HEK293 (cell line): ENCODE data around the gene SERHL2.

Source experiments
- CTCF ChIA-PET: fragments of 350-600 bp; formaldehyde crosslinking; extraction: SDS; loops from one replicate; lab custom pipeline; 2021; ENCODE audit warnings: antibody characterized with exemption; lab: Yijun Ruan, JAX
- POLR2A ChIA-PET: fragments of 300-600 bp; formaldehyde crosslinking; extraction: SDS; loops from one replicate; lab custom pipeline; 2020; ENCODE audit warnings: antibody characterized with exemption, inconsistent platforms; lab: Yijun Ruan, JAX
- H3K27ac ChIP-seq: fragments of 200-500 bp; sonication (Bioruptor generic); 2 replicates; pipeline ENCODE4 v1.5.1; 2014; ENCODE audit warnings: low read depth, low read length, control low read depth, inconsistent platforms; ENCODE audit errors: extremely low read depth
- H3K36me3 ChIP-seq, 2 experiments: fragments of 200-500 bp in 1 of 2; sonication (Bioruptor generic) in 1 of 2; 1 replicate in 1 of 2; 2 replicates in 1 of 2; pipeline ENCODE4 v1.5.1; 2014 to 2017; ENCODE audit warnings: inconsistent platforms in 2 of 2, low read length in 2 of 2; ENCODE audit not compliant: control insufficient read depth in 2 of 2, insufficient read depth in 1 of 2
- H3K4me1 ChIP-seq: fragments of 200-500 bp; sonication (Bioruptor generic); 2 replicates; pipeline ENCODE4 v1.5.1; 2014; ENCODE audit warnings: mild to moderate bottlenecking, low read length, inconsistent platforms; ENCODE audit not compliant: control insufficient read depth, insufficient read depth
- H3K4me3 ChIP-seq: 2 replicates; pipeline ENCODE4 v1.5.1; 2011; ENCODE audit warnings: low read depth, mild to moderate bottlenecking, control low read depth, low read length, moderate library complexity
- H3K9me3 ChIP-seq: fragments of 200-500 bp; sonication (Bioruptor generic); 2 replicates; pipeline ENCODE4 v1.5.1; 2014; ENCODE audit warnings: low read depth, low read length, inconsistent platforms; ENCODE audit not compliant: control insufficient read depth, insufficient read depth
- BCL11B ChIP-seq: fragments of 450-650 bp; formaldehyde crosslinking; IDR thresholded peaks from 2 replicates; pipeline ENCODE4 v1.5.1; 2016; ENCODE audit warnings: low read depth, missing biosample characterization, missing genetic modification characterization
- MEIS1 ChIP-seq: sonication (generic); formaldehyde crosslinking; IDR thresholded peaks from 2 replicates; pipeline ENCODE4 v1.8.1; 2022; ENCODE audit warnings: missing genetic modification reagents, mild to moderate bottlenecking, borderline replicate concordance
- ZBTB11 ChIP-seq: fragments of 450-650 bp; formaldehyde crosslinking; conservative IDR thresholded peaks from 2 replicates; pipeline ENCODE4 v1.5.1; 2016; ENCODE audit warnings: low read depth, missing biosample characterization, missing genetic modification characterization
- ZBTB26 ChIP-seq: fragments of 450-650 bp; formaldehyde crosslinking; optimal IDR thresholded peaks from 2 replicates; pipeline ENCODE3; 2016; ENCODE audit warnings: missing biosample characterization, mild to moderate bottlenecking, missing genetic modification characterization
- ZNF23 ChIP-seq: fragments of 450-650 bp; formaldehyde crosslinking; IDR thresholded peaks from 2 replicates; pipeline ENCODE4 v1.5.1; 2016; ENCODE audit warnings: missing biosample characterization, missing genetic modification characterization, borderline replicate concordance
- ZNF335 ChIP-seq: fragments of 450-650 bp; formaldehyde crosslinking; conservative IDR thresholded peaks from 2 replicates; pipeline ENCODE4 v1.5.1; 2016; ENCODE audit warnings: missing biosample characterization, missing genetic modification characterization
- ZNF350 ChIP-seq: fragments of 450-650 bp; formaldehyde crosslinking; IDR thresholded peaks from 2 replicates; pipeline ENCODE4 v1.5.0; 2017; ENCODE audit warnings: missing biosample characterization, mild to moderate bottlenecking, missing genetic modification characterization
- ZNF830 ChIP-seq: fragments of 450-650 bp; IDR thresholded peaks from 2 replicates; pipeline ENCODE4 v1.5.0; 2018; ENCODE audit warnings: missing biosample characterization, missing genetic modification characterization, low read depth, mild to moderate bottlenecking, moderate library complexity
- TF ChIP-seq, protein P1 (sequence below): fragments of 450-650 bp; formaldehyde crosslinking; IDR thresholded peaks from 2 replicates; pipeline ENCODE4 v1.5.1; 2016; ENCODE audit warnings: missing biosample characterization, missing genetic modification characterization
- TF ChIP-seq, protein P2 (sequence below): fragments of 450-650 bp; formaldehyde crosslinking; IDR thresholded peaks from 2 replicates; pipeline ENCODE4 v1.5.1; 2016; ENCODE audit warnings: missing biosample characterization, missing genetic modification characterization
- TF ChIP-seq, protein P3 (sequence below): fragments of 450-650 bp; formaldehyde crosslinking; IDR thresholded peaks from 2 replicates; pipeline ENCODE4 v1.5.1; 2017; ENCODE audit warnings: missing biosample characterization, missing genetic modification characterization
- TF ChIP-seq, protein P4 (sequence below): fragments of 450-650 bp; formaldehyde crosslinking; IDR thresholded peaks from 2 replicates; pipeline ENCODE4 v1.5.1; 2016; ENCODE audit warnings: missing biosample characterization, missing genetic modification characterization

The SERHL2 gene

DNA sequence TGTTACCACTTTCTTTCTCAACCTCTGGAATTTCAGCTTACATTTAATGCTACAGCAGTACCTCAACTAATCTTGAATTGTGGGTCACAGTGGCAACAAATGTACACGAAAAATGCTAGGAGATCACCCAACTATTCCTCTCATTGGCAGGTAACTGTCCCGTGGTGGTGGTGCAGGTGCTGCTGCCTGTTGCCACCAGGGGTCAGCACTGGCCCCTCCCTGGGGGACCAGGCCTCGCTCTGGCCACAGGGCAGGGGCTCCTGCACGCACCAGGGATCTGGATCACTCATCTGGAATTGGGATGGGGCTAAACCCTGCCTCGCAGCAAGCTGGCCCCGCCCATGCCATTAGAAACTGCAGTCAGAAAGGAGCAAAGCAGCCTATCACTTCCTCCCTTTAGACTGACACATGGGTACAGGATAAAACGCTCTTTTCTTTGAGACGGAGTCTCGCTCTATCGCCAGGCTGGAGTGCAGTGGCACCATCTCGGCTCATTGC lies 67.8 kb downstream of the SERHL2 start (continued):
- TF ChIP-seq, protein P1, sequence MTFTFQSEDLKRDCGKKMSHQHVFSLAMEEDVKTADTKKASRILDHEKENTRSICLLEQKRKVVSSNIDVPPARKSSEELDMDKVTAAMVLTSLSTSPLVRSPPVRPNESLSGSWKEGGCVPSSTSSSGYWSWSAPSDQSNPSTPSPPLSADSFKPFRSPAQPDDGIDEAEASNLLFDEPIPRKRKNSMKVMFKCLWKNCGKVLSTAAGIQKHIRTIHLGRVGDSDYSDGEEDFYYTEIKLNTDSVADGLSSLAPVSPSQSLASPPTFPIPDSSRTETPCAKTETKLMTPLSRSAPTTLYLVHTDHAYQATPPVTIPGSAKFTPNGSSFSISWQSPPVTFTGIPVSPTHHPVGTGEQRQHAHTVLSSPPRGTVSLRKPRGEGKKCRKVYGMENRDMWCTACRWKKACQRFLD = no peak
- TF ChIP-seq ZNF23 (no peak), ZBTB26 (tag by site-specific recombination) (peak; percentile 17)
- TF ChIP-seq, protein P2, sequence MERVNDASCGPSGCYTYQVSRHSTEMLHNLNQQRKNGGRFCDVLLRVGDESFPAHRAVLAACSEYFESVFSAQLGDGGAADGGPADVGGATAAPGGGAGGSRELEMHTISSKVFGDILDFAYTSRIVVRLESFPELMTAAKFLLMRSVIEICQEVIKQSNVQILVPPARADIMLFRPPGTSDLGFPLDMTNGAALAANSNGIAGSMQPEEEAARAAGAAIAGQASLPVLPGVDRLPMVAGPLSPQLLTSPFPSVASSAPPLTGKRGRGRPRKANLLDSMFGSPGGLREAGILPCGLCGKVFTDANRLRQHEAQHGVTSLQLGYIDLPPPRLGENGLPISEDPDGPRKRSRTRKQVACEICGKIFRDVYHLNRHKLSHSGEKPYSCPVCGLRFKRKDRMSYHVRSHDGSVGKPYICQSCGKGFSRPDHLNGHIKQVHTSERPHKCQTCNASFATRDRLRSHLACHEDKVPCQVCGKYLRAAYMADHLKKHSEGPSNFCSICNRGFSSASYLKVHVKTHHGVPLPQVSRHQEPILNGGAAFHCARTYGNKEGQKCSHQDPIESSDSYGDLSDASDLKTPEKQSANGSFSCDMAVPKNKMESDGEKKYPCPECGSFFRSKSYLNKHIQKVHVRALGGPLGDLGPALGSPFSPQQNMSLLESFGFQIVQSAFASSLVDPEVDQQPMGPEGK (tag by site-specific recombination) = peak; percentile 40; the same call in 1 of the 2 replicates

- H3K9me3 ChIP-seq = no peaks in the 10 kb centered on the region
- H3K27ac ChIP-seq = 0 out of 2 replicates have a peak overlapping the region, but pooled peaks have one; percentile 7
- H3K4me1 ChIP-seq = peaks cover 5% of the 10 kb centered on the region
- H3K4me3 ChIP-seq = no peak overlapping the region
- CTCF ChIA-PET = interaction anchor here (0.6 to 4.4 kb wide), 25 partner anchors 8 to 1166 kb away, joined by 3 to 23 read pairs (median 5); partner anchors contain the start of gene CYB5R3
- POLR2A ChIA-PET = interaction anchor here (1.9 kb wide), 1 partner anchor 27 kb away, joined by 5 read pairs; the partner anchor contains the start of gene CYB5R3
- peaks cover 6 to 62% of the 10 kb centered on the region in 2 experiments; a peak in 2 of 3 replicates for H3K36me3 ChIP-seq
- TF ChIP-seq, protein P3, sequence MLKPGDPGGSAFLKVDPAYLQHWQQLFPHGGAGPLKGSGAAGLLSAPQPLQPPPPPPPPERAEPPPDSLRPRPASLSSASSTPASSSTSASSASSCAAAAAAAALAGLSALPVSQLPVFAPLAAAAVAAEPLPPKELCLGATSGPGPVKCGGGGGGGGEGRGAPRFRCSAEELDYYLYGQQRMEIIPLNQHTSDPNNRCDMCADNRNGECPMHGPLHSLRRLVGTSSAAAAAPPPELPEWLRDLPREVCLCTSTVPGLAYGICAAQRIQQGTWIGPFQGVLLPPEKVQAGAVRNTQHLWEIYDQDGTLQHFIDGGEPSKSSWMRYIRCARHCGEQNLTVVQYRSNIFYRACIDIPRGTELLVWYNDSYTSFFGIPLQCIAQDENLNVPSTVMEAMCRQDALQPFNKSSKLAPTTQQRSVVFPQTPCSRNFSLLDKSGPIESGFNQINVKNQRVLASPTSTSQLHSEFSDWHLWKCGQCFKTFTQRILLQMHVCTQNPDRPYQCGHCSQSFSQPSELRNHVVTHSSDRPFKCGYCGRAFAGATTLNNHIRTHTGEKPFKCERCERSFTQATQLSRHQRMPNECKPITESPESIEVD (tag by site-specific recombination) = no peak
- TF ChIP-seq ZNF350 (tag by site-specific recombination) = no peak
- TF ChIP-seq, protein P4, sequence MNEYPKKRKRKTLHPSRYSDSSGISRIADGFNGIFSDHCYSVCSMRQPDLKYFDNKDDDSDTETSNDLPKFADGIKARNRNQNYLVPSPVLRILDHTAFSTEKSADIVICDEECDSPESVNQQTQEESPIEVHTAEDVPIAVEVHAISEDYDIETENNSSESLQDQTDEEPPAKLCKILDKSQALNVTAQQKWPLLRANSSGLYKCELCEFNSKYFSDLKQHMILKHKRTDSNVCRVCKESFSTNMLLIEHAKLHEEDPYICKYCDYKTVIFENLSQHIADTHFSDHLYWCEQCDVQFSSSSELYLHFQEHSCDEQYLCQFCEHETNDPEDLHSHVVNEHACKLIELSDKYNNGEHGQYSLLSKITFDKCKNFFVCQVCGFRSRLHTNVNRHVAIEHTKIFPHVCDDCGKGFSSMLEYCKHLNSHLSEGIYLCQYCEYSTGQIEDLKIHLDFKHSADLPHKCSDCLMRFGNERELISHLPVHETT = no peak
- 0 out of 2 replicates have a peak, but pooled peaks have one; percentile 45 for TF ChIP-seq BCL11B (tag by site-specific recombination)
- TF ChIP-seq ZNF335 (tag by site-specific recombination) = no peak
- TF ChIP-seq ZBTB11 (tag by site-specific recombination) = no peak
- no peak for TF ChIP-seq ZNF830 (tag by site-specific recombination)
- TF ChIP-seq MEIS1 (CRISPR knock-in tag) = no peak
Measured at GRCh38 chr22:42622061-42622710, 68.4 kb downstream of the SERHL2 start.
